H1 (cell line): Measurements from ENCODE around the gene EGFL6. TPM values are rescaled to one million over a fixed set of nuclear protein-coding genes. Genes with fewer than 3 reads are reported as not detected.

Experiments used
- CTCF ChIA-PET: fragments of 300-600 bp; sonication (Branson Sonifier 250); formaldehyde crosslinking; loops from one replicate; lab custom pipeline; 2021; ENCODE audit not compliant: partially characterized antibody; lab: Charles Lee
- POLR2A ChIA-PET: fragments of 300-600 bp; sonication (Branson Sonifier 250); formaldehyde crosslinking; loops from one replicate; lab custom pipeline; 2021; ENCODE audit warnings: inconsistent platforms; ENCODE audit not compliant: partially characterized antibody; lab: Charles Lee
- DNase-seq, 2 experiments: peaks; one replicate each; pipeline versions ENCODE4 v3.0.0 to v3.0.0-alpha.2; 2010 to 2022; ENCODE audit warnings: low spot score in 2 of 2, low read depth in 1 of 2, mixed read lengths in 1 of 2
- FAIRE-seq: peaks from 2 replicates; lab custom pipeline; 2011; peaks lifted over from hg19 to GRCh38; lab: Jason Lieb, UNC
- H2AFZ ChIP-seq: 2 replicates; pipeline ENCODE4 v1.8.1; 2012; ENCODE audit warnings: low read length, inconsistent platforms
- H2AK5ac ChIP-seq: 2 replicates; pipeline ENCODE4 v1.6.1; 2013; ENCODE audit warnings: low read depth, low read length
- H2BK120ac ChIP-seq: replicated peaks from 2 replicates; pipeline ENCODE3; 2013; ENCODE audit warnings: low read depth, low read length, inconsistent platforms
- H2BK12ac ChIP-seq: 2 replicates; pipeline ENCODE4 v1.6.1; 2013; ENCODE audit warnings: low read depth, low read length
- H2BK15ac ChIP-seq: 2 replicates; pipeline ENCODE4 v1.6.1; 2013; ENCODE audit warnings: low read length
- H2BK20ac ChIP-seq: 2 replicates; pipeline ENCODE4 v1.6.1; 2013; ENCODE audit warnings: low read length
- H2BK5ac ChIP-seq: 2 replicates; pipeline ENCODE4 v1.6.1; 2013; ENCODE audit warnings: low read depth, low read length
- H3K14ac ChIP-seq: 2 replicates; pipeline ENCODE4 v1.6.1; 2013; ENCODE audit warnings: inconsistent platforms; ENCODE audit not compliant: insufficient read length
- H3K18ac ChIP-seq: 2 replicates; pipeline ENCODE4 v1.6.1; 2013; ENCODE audit warnings: low read length; ENCODE audit errors: extremely low read depth
- H3K23ac ChIP-seq: 2 replicates; pipeline ENCODE4 v1.6.1; 2013; ENCODE audit warnings: inconsistent platforms; ENCODE audit not compliant: insufficient read length
- H3K23me2 ChIP-seq: 2 replicates; pipeline ENCODE4 v1.6.1; 2013; ENCODE audit warnings: low read depth, low read length
- H3K27ac ChIP-seq: 2 replicates; pipeline ENCODE4 v1.6.1; 2011; ENCODE audit warnings: low read depth, low read length, inconsistent platforms
- H3K27me3 ChIP-seq, 4 experiments: replicated peaks in 1 of 4; 1 replicate in 1 of 4; 2 replicates in 3 of 4; pipeline versions ENCODE4 v1.6.1 to v1.8.1; 2011 to 2013; ENCODE audit warnings: low read length in 3 of 4, mild to moderate bottlenecking in 3 of 4, inconsistent platforms in 2 of 4, mixed read lengths in 2 of 4, moderate library complexity in 1 of 4; ENCODE audit not compliant: control insufficient read depth in 3 of 4, insufficient read depth in 3 of 4; ENCODE audit errors: extremely low read depth in 1 of 4
- H3K36me3 ChIP-seq, 4 experiments: 2 replicates each; pipeline versions ENCODE4 v1.6.1 to v1.8.1; 2011 to 2013; ENCODE audit warnings: mild to moderate bottlenecking in 4 of 4, low read length in 3 of 4, moderate library complexity in 2 of 4, control low read depth in 1 of 4, inconsistent platforms in 1 of 4; ENCODE audit not compliant: insufficient read depth in 4 of 4, control insufficient read depth in 2 of 4
- H3K4ac ChIP-seq: replicated peaks from 2 replicates; pipeline ENCODE3; 2013; ENCODE audit warnings: low read length, low read depth, mixed read lengths, inconsistent platforms; ENCODE audit not compliant: insufficient read length
- H3K4me1 ChIP-seq, 4 experiments: replicated peaks in 1 of 4; 1 replicate in 1 of 4; 2 replicates in 3 of 4; pipeline versions ENCODE4 v1.6.1 to v1.8.1; 2011 to 2013; ENCODE audit warnings: low read length in 3 of 4, inconsistent platforms in 2 of 4, mixed read lengths in 1 of 4; ENCODE audit not compliant: insufficient read depth in 4 of 4, control insufficient read depth in 3 of 4
- H3K4me2 ChIP-seq, 2 experiments: 2 replicates each; pipeline versions ENCODE4 v1.6.1 to v1.8.1; 2011 to 2013; ENCODE audit warnings: low read depth in 2 of 2, low read length in 2 of 2, control low read depth in 1 of 2, inconsistent platforms in 1 of 2, mild to moderate bottlenecking in 1 of 2; ENCODE audit not compliant: insufficient read depth in 1 of 2
- H3K4me3 ChIP-seq, 4 experiments: fragments of 200-600, 300-600 bp in 1 of 4; sonication (generic), shearing (Covaris generic), sonication (Bioruptor Twin) in 1 of 4; 2 replicates each; pipeline versions ENCODE4 v1.5.1 to v1.8.1; 2011 to 2016; ENCODE audit warnings: low read length in 4 of 4, low read depth in 3 of 4, control low read depth in 2 of 4, inconsistent platforms in 2 of 4, mild to moderate bottlenecking in 2 of 4, mixed read lengths in 1 of 4, moderate library complexity in 1 of 4; ENCODE audit not compliant: insufficient read depth in 2 of 4; ENCODE audit errors: extremely low read depth in 1 of 4
- H3K56ac ChIP-seq: replicated peaks from 2 replicates; pipeline ENCODE3; 2013; ENCODE audit warnings: low read depth, mild to moderate bottlenecking, mixed read lengths, low read length, inconsistent platforms; ENCODE audit not compliant: insufficient read length
- H3K79me1 ChIP-seq: 2 replicates; pipeline ENCODE4 v1.6.1; 2013; ENCODE audit warnings: low read depth, low read length, control low read depth
- H3K79me2 ChIP-seq, 2 experiments: 2 replicates each; pipeline versions ENCODE4 v1.6.1 to v1.8.1; 2012 to 2013; ENCODE audit warnings: low read length in 2 of 2, mild to moderate bottlenecking in 2 of 2, inconsistent platforms in 1 of 2; ENCODE audit not compliant: insufficient read depth in 2 of 2, control insufficient read depth in 1 of 2
- H3K9ac ChIP-seq, 4 experiments: replicated peaks in 1 of 4; 1 replicate in 1 of 4; 2 replicates in 3 of 4; pipeline versions ENCODE4 v1.6.1 to v1.8.1; 2011 to 2013; ENCODE audit warnings: low read depth in 3 of 4, low read length in 3 of 4, control low read depth in 2 of 4, mild to moderate bottlenecking in 2 of 4, moderate library complexity in 2 of 4, inconsistent platforms in 1 of 4; ENCODE audit errors: extremely low read depth in 1 of 4
- H3K9me3 ChIP-seq, 2 experiments: 2 replicates each; pipeline versions ENCODE4 v1.6.1 to v1.8.1; 2012 to 2013; ENCODE audit warnings: mild to moderate bottlenecking in 2 of 2, moderate library complexity in 2 of 2, control low read depth in 1 of 2, inconsistent platforms in 1 of 2, low read depth in 1 of 2, low read length in 1 of 2, mixed read lengths in 1 of 2; ENCODE audit not compliant: insufficient read depth in 2 of 2
- H4K20me1 ChIP-seq, 2 experiments: replicated peaks in 1 of 2; 2 replicates each; pipeline versions ENCODE3 to v1.8.1; 2011 to 2013; ENCODE audit warnings: inconsistent platforms in 2 of 2, low read length in 2 of 2, mild to moderate bottlenecking in 1 of 2; ENCODE audit not compliant: insufficient read depth in 2 of 2, control insufficient read depth in 1 of 2
- H4K5ac ChIP-seq: 2 replicates; pipeline ENCODE4 v1.6.1; 2013; ENCODE audit warnings: low read length, low read depth, mixed read lengths, inconsistent platforms; ENCODE audit not compliant: insufficient read length
- H4K8ac ChIP-seq: 2 replicates; pipeline ENCODE4 v1.8.0; 2013; ENCODE audit warnings: mild to moderate bottlenecking, moderate library complexity, low read length, inconsistent platforms; ENCODE audit not compliant: insufficient read depth; ENCODE audit errors: extremely low read depth
- H4K91ac ChIP-seq: replicated peaks from 2 replicates; pipeline ENCODE3; 2013; ENCODE audit warnings: low read length, mixed read lengths, inconsistent platforms; ENCODE audit not compliant: insufficient read length
- GABPA ChIP-seq: IDR thresholded peaks from 2 replicates; pipeline ENCODE4 v1.6.1; 2011; ENCODE audit warnings: mild to moderate bottlenecking, low read length, moderate library complexity, borderline replicate concordance; ENCODE audit not compliant: insufficient read depth
- RFX5 ChIP-seq: IDR thresholded peaks from 2 replicates; pipeline ENCODE4 v1.6.1; 2011; ENCODE audit warnings: low read depth, low read length, improper control_type of control experiment, borderline replicate concordance
- WGBS, 2 experiments: shearing (Covaris generic) in 1 of 2; methylation state at CpG; one replicate each; pipeline versions ENCODE4 v1.1.6 to v1.1.7; 2013 to 2015; ENCODE audit warnings: low lambda C conversion rate in 2 of 2, mixed read lengths in 2 of 2, inconsistent platforms in 1 of 2, low coverage in 1 of 2, missing lambda C conversion rate in 1 of 2; ENCODE audit not compliant: insufficient replicate concordance in 2 of 2, insufficient coverage in 1 of 2, insufficient read length in 1 of 2; ENCODE audit errors: extremely low coverage in 1 of 2, missing lambda C conversion rate in 1 of 2; 5-methylcytosine and 5-hydroxymethylcytosine counted together
- polyA plus RNA-seq, 7 experiments: library from polyadenylated mRNA; depleted of rRNA in 3 of 7; stranded (reverse) in 5 of 7; unstranded in 2 of 7; fragments of >200 nt in 5 of 7; fragments of 200-250 nt in 2 of 7; gene quantifications; 1 replicate in 5 of 7; 2 replicates in 1 of 7; 4 replicates in 1 of 7; pipeline versions ENCODE4 v1.2.1 to v1.2.3, GENCODE V29; 2011 to 2013; ENCODE audit warnings: missing spikeins in 2 of 7, mixed read lengths in 2 of 7
- total RNA-seq: library from RNA; stranded (reverse); fragmentation: NEBNext Ultra II Directional; extraction: Animal tissue kit (Norgen Biotek cat#: 25700); gene quantifications from 2 replicates; pipeline ENCODE4 v1.2.1, GENCODE V29; 2021

EGFL6 gene
- total and polyA plus RNA-seq, 2 of the 8 experiments (the other 6 are each of a cell fraction or from before 2014, with no cell fraction given): 0.93 to 1.1 TPM

DNA sequence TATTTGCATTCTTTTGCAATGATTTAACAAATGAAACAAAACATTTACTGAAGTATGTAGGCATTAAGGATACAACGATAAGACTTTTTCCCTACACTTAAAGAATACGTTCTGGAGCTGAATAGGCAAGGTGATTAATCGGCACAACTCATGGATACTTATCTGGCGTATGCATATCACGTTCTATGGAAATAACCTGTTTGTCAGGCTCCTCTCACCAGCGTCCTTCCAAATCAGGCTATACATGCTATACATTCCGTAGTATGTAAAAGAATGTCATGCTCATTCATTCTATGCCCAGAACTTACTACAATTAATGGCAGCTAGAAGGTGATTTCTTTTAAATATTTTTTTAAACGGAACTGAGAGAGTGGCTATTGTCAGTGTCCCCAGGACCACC lies 57.9 kb downstream of the EGFL6 start:
- Histone ChIP-seq H3K56ac (no peak overlapping the region), H4K20me1 (no peaks in the 10 kb centered on the region), H2AFZ (no peak overlapping the region), H3K4ac (no peak overlapping the region), H3K9ac (no peak overlapping the region), H4K5ac (no peak overlapping the region), H2BK5ac (no peak overlapping the region), H4K8ac (no peak overlapping the region), H2AK5ac (no peak overlapping the region), H2BK15ac (no peak overlapping the region), H3K79me1 (no peaks in the 10 kb centered on the region), H3K79me2 (no peaks in the 10 kb centered on the region), H3K23ac (no peak overlapping the region), H3K18ac (no peak overlapping the region), H3K36me3 (no peaks in the 10 kb centered on the region; a peak in 1 of 8 replicates), H3K23me2 (no peaks in the 10 kb centered on the region), H3K9me3 (no peaks in the 10 kb centered on the region), H3K14ac (no peak overlapping the region), H3K27me3 (no peaks in the 10 kb centered on the region), H4K91ac (no peak overlapping the region), H2BK20ac (no peak overlapping the region), H3K4me1 (no peaks in the 10 kb centered on the region), H3K4me2 (no peak overlapping the region), H2BK120ac (no peak overlapping the region), H3K27ac (no peak overlapping the region), H2BK12ac (no peak overlapping the region), H3K4me3 (no peak overlapping the region)
- ChIA-PET POLR2A (no interaction called here), CTCF (no interaction called here)
- WGBS, 2 experiments: 88% methylated on average over 8 of the region's 8 CpGs; no CpG with 5 or more reads in 1 of the 2 experiments
- DNase-seq (no peak), FAIRE-seq (no peak)
- TF ChIP-seq GABPA (no peak), RFX5 (no peak)
